GM06990 (cell line): ENCODE measurements around the gene TGM1.

Source experiments
- DNase-seq: peaks from one replicate; pipeline ENCODE4 v3.0.0-alpha.2; 2011; ENCODE audit not compliant: insufficient read length; ENCODE audit errors: extremely low read depth
- H3K27me3 ChIP-seq: replicated peaks from 2 replicates; pipeline ENCODE4 v1.6.0; 2011; ENCODE audit warnings: low read length; ENCODE audit not compliant: control insufficient read depth, insufficient read depth
- H3K36me3 ChIP-seq: 2 replicates; pipeline ENCODE4 v1.5.1; 2011; ENCODE audit warnings: low read length; ENCODE audit not compliant: control insufficient read depth, insufficient read depth
- H3K4me3 ChIP-seq: replicated peaks from 2 replicates; pipeline ENCODE4 v1.5.1; 2011; ENCODE audit warnings: low read depth, mild to moderate bottlenecking, control low read depth, low read length
- CTCF ChIP-seq: IDR thresholded peaks from 2 replicates; pipeline ENCODE4 v1.5.1; 2011; ENCODE audit warnings: low read length, control low read depth, mild to moderate bottlenecking, inconsistent platforms; ENCODE audit not compliant: insufficient read depth, poor library complexity, severe bottlenecking

Gene TGM1

DNA sequence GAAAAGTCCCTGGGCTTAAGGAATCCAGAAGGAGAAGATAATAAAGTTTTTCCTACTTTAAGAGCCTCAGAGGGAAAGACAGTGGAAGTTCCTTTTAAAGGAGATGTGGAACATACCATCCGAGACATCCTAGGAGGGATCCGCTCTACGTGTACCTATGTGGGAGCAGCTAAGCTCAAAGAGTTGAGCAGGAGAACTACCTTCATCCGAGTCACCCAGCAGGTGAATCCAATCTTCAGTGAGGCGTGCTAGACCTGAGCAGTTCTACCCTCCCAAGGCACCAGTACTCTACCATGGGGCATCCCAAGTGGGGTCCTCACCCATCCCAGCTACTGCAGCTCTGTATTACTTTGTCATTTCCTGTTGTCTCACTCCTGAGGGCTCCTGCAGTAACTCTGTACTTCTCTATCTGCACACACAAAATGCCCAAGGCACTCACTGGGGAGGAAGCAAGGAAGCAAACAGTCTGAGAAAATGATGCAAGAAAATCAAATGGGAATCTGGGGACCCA, 24.4 kb downstream of the TGM1 start:
- peaks cover 46% of the 10 kb centered on the region for H3K36me3 ChIP-seq
- DNase-seq = no peak
- H3K4me3 ChIP-seq = no peak overlapping the region
- H3K27me3 ChIP-seq = no peaks in the 10 kb centered on the region
- TF ChIP-seq CTCF = no peak

GRCh38 chr14:24238123-24238522, 24.9 kb downstream of the TGM1 start:
- Histone ChIP-seq H3K36me3 (peaks cover 46% of the 10 kb centered on the region), H3K27me3 (no peaks in the 10 kb centered on the region), H3K4me3 (no peak overlapping the region)
- TF ChIP-seq CTCF = no peak
- DNase-seq = no peak

DNA sequence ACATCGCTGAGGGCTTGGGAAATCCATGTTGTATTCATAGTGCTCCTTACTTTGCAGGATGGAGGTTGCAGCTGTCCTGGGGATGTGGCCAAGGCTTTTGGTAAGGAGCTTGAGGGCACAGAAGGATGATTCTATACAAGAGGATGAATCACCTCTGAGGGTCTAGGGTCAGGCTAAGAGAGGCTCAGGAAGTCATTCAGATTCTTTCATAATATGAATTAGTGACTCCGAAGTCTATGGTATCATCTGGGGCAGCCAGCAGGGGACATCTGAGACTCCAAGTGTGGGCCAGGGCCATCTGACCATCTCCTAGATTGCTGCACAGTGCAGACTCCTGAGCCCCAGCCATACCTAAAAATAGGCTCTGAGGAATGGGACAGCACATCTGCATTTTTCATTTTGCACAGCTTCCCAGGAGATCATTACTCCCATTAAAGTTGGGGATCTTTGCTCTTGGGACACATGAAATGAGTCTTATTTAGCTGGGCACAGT, 25.5 kb downstream of the TGM1 start:
- no peak overlapping the region for H3K4me3 ChIP-seq
- DNase-seq = no peak
- peaks cover 46% of the 10 kb centered on the region for H3K36me3 ChIP-seq
- H3K27me3 ChIP-seq = no peaks in the 10 kb centered on the region
- TF ChIP-seq CTCF = no peak

GRCh38 chr14:24236689-24237462, 26.1 kb downstream of the TGM1 start:
- no peak for DNase-seq
- no peak for TF ChIP-seq CTCF
- Histone ChIP-seq H3K4me3 (no peak overlapping the region), H3K27me3 (no peaks in the 10 kb centered on the region), H3K36me3 (peaks cover 46% of the 10 kb centered on the region)

DNA sequence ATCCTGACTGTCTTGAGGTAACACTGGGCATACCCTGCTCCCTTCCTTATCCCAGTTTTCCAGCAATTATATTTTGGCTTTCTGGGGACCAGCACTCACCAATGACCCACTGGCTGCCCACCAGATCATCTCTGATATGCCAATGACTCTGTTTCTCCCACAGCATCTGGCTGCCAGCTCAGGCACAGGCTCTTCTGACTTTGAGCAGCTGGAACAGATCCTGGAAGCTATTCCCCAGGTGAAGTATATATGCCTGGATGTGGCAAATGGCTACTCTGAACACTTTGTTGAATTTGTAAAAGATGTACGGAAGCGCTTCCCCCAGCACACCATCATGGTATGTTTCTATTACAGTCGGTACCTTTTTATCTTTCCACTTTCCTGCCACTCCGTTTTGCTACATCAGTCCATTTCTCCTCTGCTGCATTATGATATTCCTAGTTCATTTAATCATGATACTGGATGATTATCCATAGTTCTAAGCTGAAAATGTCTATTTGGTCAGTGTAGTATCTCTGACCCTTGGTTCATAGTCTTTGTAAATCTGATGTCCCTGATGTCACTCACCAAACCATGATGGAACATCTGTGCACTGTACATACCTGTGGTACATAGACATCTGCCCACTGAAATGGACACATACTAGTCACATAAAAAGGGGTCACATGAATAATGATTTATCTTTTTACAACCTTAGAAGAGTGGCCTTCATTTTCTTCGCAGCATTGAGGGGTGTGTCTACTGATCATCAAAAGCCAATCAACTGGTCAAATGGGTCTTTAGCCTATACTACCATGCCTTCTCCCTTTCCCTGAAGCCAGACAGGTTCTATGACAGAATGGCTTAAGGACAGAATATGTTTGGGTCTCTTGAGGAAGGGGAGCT, 26.9 kb downstream of the TGM1 start:
- Histone ChIP-seq H3K36me3 (peaks cover 45% of the 10 kb centered on the region), H3K4me3 (no peak overlapping the region), H3K27me3 (no peaks in the 10 kb centered on the region)
- DNase-seq = no peak
- no peak for TF ChIP-seq CTCF
